ENCODE results near the gene SLC35B1.

The SLC35B1 gene

DNA sequence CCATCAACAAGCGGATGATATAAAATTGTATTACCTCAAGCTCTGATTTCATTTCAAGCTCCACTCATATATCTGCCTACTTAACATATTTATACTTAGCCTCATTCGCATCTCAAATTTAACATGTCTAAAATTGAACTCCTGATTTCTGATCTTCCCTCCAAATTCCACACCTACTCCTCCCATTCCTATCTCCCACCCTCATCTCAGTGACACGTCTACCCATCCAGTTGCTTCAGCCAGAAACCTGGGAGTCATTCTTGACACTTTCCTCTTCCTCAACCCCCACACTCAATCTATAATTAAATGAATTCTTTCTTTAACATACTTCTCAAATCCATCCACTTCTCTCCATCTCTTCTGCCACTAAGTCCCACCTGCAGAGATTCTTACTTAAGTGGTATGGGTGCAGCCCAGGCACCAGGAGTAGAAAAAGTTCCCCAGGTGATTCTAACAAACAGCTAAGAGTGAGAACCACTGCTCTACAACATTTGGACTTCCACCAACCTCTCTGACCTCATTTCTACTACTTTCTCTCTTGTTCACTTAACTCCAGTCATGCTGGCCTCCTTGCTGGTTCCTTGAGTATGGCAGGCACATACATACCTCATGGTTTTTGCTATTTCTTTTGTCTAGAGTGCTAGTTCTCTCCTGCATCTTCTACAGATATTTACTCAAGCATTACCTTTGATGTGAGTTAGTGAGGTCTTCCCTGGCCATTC, 47.9 kb downstream of the SLC35B1 start:
- Mint-ChIP-seq H3K4me1 (ENCODE audit: low read depth in 2 of 2) (peaks cover 36 to 43% of the 10 kb centered on the region in 2 donors), H3K4me3 (peak overlapping the region in 1 of 2 donors; percentile 7), H3K27me3 (no peaks in the 10 kb centered on the region), H3K9me3 (no peaks in the 10 kb centered on the region), H3K27ac (peak overlapping the region; percentile 33 to 42), H3K36me3 (ENCODE audit: insufficient read depth) (no peaks in the 10 kb centered on the region)
- DNase-seq = no peak
- no peak for ATAC-seq (replicated peaks)

DNA sequence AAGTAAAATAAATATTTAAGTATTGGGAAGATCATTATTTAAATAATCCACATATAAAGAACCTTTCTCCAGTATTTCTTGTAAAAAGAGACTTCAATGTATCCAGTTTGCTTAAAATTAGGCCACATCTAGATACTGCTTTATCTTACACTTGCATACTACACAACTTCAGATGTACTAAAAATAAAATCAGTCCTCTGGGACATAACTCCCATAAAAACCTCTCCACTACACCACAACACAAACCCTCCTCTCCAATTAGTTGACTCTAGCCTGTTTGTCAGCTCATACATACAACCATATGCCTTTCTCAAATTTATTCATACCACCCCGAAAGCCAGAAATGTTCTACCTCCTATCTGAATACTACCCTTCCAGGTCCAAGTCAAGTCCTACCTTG, 51.5 kb downstream of the SLC35B1 start:
- no peak for DNase-seq
- ATAC-seq (replicated peaks) = no peak
- H3K36me3 Mint-ChIP-seq (ENCODE audit: insufficient read depth) = no peaks in the 10 kb centered on the region
- no peaks in the 10 kb centered on the region for H3K9me3 Mint-ChIP-seq
- no peaks in the 10 kb centered on the region for H3K27me3 Mint-ChIP-seq
- no peak overlapping the region for H3K4me3 Mint-ChIP-seq
- H3K4me1 Mint-ChIP-seq (ENCODE audit: low read depth in 2 of 2) = peaks cover 29 to 48% of the 10 kb centered on the region in 2 donors
- H3K27ac Mint-ChIP-seq = no peak overlapping the region

All from effector memory CD8-positive, alpha-beta T cell (primary cell).